ENCODE results near the gene SFTPA1.
"Not testable (repeated sequence)": the region's sequence is repeated elsewhere in the genome, so short reads cannot be mapped to it uniquely, and the experiment has no call there.

SFTPA1 gene

GRCh38 chr10:79604294-79604693, 6.4 kb upstream of the SFTPA1 start:
- no peaks in the 10 kb centered on the region for H3K36me3 ChIP-seq
- no peak for TF ChIP-seq CTCF (IDR thresholded peaks at IDR 0.05; ENCODE audit: low read depth, low read length)
- H3K27me3 ChIP-seq (ENCODE audit: insufficient read depth, low read depth, severe bottlenecking) = no peaks in the 10 kb centered on the region
- no peak for DNase-seq
- no peaks in the 10 kb centered on the region for H3K9me3 ChIP-seq (ENCODE audit: severe bottlenecking)
- no peak overlapping the region for H3K4me3 ChIP-seq (ENCODE audit: low read depth, low read length)
- H3K27ac ChIP-seq = no peak overlapping the region

GRCh38 chr10:79605308-79605707, 5.4 kb upstream of the SFTPA1 start:
- Histone ChIP-seq H3K36me3 (no peaks in the 10 kb centered on the region), H3K9me3 (ENCODE audit: severe bottlenecking) (no peaks in the 10 kb centered on the region), H3K4me3 (ENCODE audit: low read depth, low read length) (no peak overlapping the region), H3K27ac (no peak overlapping the region), H3K27me3 (ENCODE audit: insufficient read depth, low read depth, severe bottlenecking) (no peaks in the 10 kb centered on the region)
- no peak for TF ChIP-seq CTCF (IDR thresholded peaks at IDR 0.05; ENCODE audit: low read depth, low read length)
- DNase-seq = no peak

- peak; percentile 67 for DNase-seq
- no peaks in the 10 kb centered on the region for H3K36me3 ChIP-seq
- no peak overlapping the region for H3K27ac ChIP-seq
- no peak overlapping the region for H3K4me3 ChIP-seq (ENCODE audit: low read depth, low read length)
- no peaks in the 10 kb centered on the region for H3K27me3 ChIP-seq (ENCODE audit: insufficient read depth, low read depth, severe bottlenecking)
- H3K9me3 ChIP-seq (ENCODE audit: severe bottlenecking) = no peaks in the 10 kb centered on the region
- TF ChIP-seq CTCF (IDR thresholded peaks at IDR 0.05; ENCODE audit: low read depth, low read length) = peak; percentile 94
These were observed 2.0 kb upstream of the SFTPA1 start for GRCh38 chr10:79608505-79609375.

GRCh38 chr10:79611193-79611976, 646 bp downstream of the SFTPA1 start:
- H3K9me3 ChIP-seq (ENCODE audit: severe bottlenecking); H3K4me3 ChIP-seq (ENCODE audit: low read depth, low read length); H3K36me3 ChIP-seq; H3K27me3 ChIP-seq (ENCODE audit: insufficient read depth, low read depth, severe bottlenecking): not testable (repeated sequence)
- peak overlapping the region; percentile 31; the same call in 1 of the 2 replicates for H3K27ac ChIP-seq
- peak; percentile 44 for DNase-seq

GRCh38 chr10:79615577-79615976, 4.8 kb downstream of the SFTPA1 start:
- H3K4me3 ChIP-seq (ENCODE audit: low read depth, low read length) = no peak overlapping the region
- H3K27me3 ChIP-seq (ENCODE audit: insufficient read depth, low read depth, severe bottlenecking) = no peaks in the 10 kb centered on the region
- no peaks in the 10 kb centered on the region for H3K9me3 ChIP-seq (ENCODE audit: severe bottlenecking)
- no peak for TF ChIP-seq CTCF (IDR thresholded peaks at IDR 0.05; ENCODE audit: low read depth, low read length)
- DNase-seq = no peak
- no peak overlapping the region for H3K27ac ChIP-seq
- no peaks in the 10 kb centered on the region for H3K36me3 ChIP-seq

GRCh38 chr10:79616164-79616563, 5.4 kb downstream of the SFTPA1 start:
- Histone ChIP-seq H3K4me3 (ENCODE audit: low read depth, low read length) (no peak overlapping the region), H3K36me3 (no peaks in the 10 kb centered on the region), H3K9me3 (ENCODE audit: severe bottlenecking) (no peaks in the 10 kb centered on the region), H3K27ac (no peak overlapping the region), H3K27me3 (ENCODE audit: insufficient read depth, low read depth, severe bottlenecking) (no peaks in the 10 kb centered on the region)
- no peak for TF ChIP-seq CTCF (IDR thresholded peaks at IDR 0.05; ENCODE audit: low read depth, low read length)
- no peak for DNase-seq

GRCh38 chr10:79623663-79624062, 12.9 kb downstream of the SFTPA1 start:
- H3K36me3 ChIP-seq; DNase-seq; H3K27me3 ChIP-seq (ENCODE audit: insufficient read depth, low read depth, severe bottlenecking); H3K4me3 ChIP-seq (ENCODE audit: low read depth, low read length); H3K27ac ChIP-seq; H3K9me3 ChIP-seq (ENCODE audit: severe bottlenecking): not testable (repeated sequence)

All from WERI-Rb-1 (cell line).